DOHH2 (cell line): ENCODE data around the gene SCN7A.

Experiments
- H3F3A ChIP-seq: fragments of 200-600 bp; sonication (generic), shearing (Covaris generic); 2 replicates; pipeline ENCODE4 v1.6.0; 2016; ENCODE audit warnings: antibody characterized with exemption, mild to moderate bottlenecking; ENCODE audit not compliant: control insufficient read depth, insufficient read depth
- H3K27ac ChIP-seq: fragments of 200-600 bp; sonication (generic); 2 replicates; pipeline ENCODE4 v1.5.1; 2014; ENCODE audit warnings: low read depth, mild to moderate bottlenecking, low read length, moderate library complexity
- H3K27me3 ChIP-seq: fragments of 200-600 bp; sonication (generic); 2 replicates; pipeline ENCODE4 v1.6.1; 2014; ENCODE audit warnings: mild to moderate bottlenecking, low read length, mixed read lengths; ENCODE audit not compliant: control insufficient read depth
- H3K36me3 ChIP-seq: fragments of 200-600 bp; sonication (generic); 2 replicates; pipeline ENCODE4 v1.6.1; 2014; ENCODE audit warnings: mild to moderate bottlenecking, low read length, moderate library complexity, mixed read lengths; ENCODE audit not compliant: control insufficient read depth
- H3K4me1 ChIP-seq: fragments of 200-600 bp; sonication (generic); 2 replicates; pipeline ENCODE4 v1.6.1; 2014; ENCODE audit warnings: mild to moderate bottlenecking, low read length, mixed read lengths; ENCODE audit not compliant: control insufficient read depth
- H3K4me2 ChIP-seq: fragments of 200-600 bp; sonication (generic); 2 replicates; pipeline ENCODE4 v1.6.0; 2014; ENCODE audit warnings: mild to moderate bottlenecking, low read length, moderate library complexity
- H3K4me3 ChIP-seq: fragments of 200-600 bp; sonication (generic); 2 replicates; pipeline ENCODE4 v1.5.1; 2014; ENCODE audit warnings: mild to moderate bottlenecking, low read length, mixed read lengths
- H3K79me2 ChIP-seq: fragments of 200-600 bp; sonication (generic); 2 replicates; pipeline ENCODE4 v1.6.1; 2014; ENCODE audit warnings: mild to moderate bottlenecking, low read length, mixed read lengths; ENCODE audit not compliant: control insufficient read depth
- H3K9me2 ChIP-seq: fragments of 200-600 bp; sonication (generic); replicated peaks from 2 replicates; pipeline ENCODE4 v1.6.1; 2014; ENCODE audit warnings: mild to moderate bottlenecking, low read length, mixed read lengths; ENCODE audit not compliant: control insufficient read depth
- H3K9me3 ChIP-seq: fragments of 200-600 bp; sonication (generic); 2 replicates; pipeline ENCODE4 v1.6.1; 2014; ENCODE audit warnings: antibody characterized with exemption, low read length, mixed read lengths; ENCODE audit not compliant: control insufficient read depth, insufficient read depth
- H4K20me1 ChIP-seq: fragments of 200-600 bp; sonication (generic); 2 replicates; pipeline ENCODE4 v1.6.0; 2014; ENCODE audit warnings: low read depth, mild to moderate bottlenecking, antibody characterized with exemption, low read length, moderate library complexity; ENCODE audit not compliant: control insufficient read depth, insufficient read depth
- EZH2phosphoT487 ChIP-seq: fragments of 200-600 bp; sonication (generic); IDR thresholded peaks from 2 replicates; pipeline ENCODE4 v1.6.1; 2017; ENCODE audit warnings: borderline replicate concordance, mild to moderate bottlenecking, antibody characterized with exemption, low read length, moderate library complexity, mixed read lengths
- TF ChIP-seq, protein P1 (sequence below): fragments of 200-600 bp; sonication (generic); IDR thresholded peaks from one replicate; pipeline ENCODE4 v1.5.1; 2014; ENCODE audit warnings: antibody characterized with exemption, mild to moderate bottlenecking, low read depth, low read length; ENCODE audit not compliant: poor library complexity, severe bottlenecking

The SCN7A gene

DNA sequence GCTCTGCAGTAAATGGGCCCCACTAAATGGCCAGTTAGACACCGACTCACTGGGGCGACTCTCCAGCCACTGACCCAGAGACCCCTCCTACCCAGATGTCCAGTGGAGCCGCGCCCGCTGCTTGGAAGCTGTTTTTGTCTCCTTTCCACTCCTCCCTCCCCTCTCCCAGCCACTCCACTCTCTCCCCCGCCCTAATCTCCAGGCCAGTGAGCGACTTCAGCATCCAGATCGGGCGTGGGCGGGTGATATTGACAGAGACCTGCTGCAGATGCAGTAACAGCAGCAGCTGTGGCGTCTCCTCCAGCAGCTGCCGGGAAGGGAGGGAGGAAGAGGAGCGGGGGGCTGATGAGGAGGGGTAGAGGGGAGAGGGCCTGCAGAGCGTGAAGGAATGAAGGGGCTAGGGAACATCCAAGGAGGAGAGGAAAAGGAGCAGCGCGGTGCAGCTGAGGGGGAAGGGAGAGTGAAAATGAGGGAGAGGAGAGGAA, at the start of gene SCN7A:
SCN7A (minus strand) TSS at position 110 of the 485 bp plus-strand sequence. CDS start 16,553 bp downstream, outside the sequence.
- no peak for TF ChIP-seq EZH2phosphoT487
- TF ChIP-seq, protein P1, sequence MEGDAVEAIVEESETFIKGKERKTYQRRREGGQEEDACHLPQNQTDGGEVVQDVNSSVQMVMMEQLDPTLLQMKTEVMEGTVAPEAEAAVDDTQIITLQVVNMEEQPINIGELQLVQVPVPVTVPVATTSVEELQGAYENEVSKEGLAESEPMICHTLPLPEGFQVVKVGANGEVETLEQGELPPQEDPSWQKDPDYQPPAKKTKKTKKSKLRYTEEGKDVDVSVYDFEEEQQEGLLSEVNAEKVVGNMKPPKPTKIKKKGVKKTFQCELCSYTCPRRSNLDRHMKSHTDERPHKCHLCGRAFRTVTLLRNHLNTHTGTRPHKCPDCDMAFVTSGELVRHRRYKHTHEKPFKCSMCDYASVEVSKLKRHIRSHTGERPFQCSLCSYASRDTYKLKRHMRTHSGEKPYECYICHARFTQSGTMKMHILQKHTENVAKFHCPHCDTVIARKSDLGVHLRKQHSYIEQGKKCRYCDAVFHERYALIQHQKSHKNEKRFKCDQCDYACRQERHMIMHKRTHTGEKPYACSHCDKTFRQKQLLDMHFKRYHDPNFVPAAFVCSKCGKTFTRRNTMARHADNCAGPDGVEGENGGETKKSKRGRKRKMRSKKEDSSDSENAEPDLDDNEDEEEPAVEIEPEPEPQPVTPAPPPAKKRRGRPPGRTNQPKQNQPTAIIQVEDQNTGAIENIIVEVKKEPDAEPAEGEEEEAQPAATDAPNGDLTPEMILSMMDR, result no peak
- Histone ChIP-seq H3K9me2 (no peaks in the 10 kb centered on the region), H3K79me2 (no peaks in the 10 kb centered on the region), H3K4me3 (no peak within 1 kb of the TSS), H3F3A (no peaks in the 10 kb centered on the region), H3K4me1 (no peaks in the 10 kb centered on the region), H4K20me1 (no peaks in the 10 kb centered on the region), H3K9me3 (no peaks in the 10 kb centered on the region), H3K27me3 (no peaks in the 10 kb centered on the region), H3K36me3 (no peaks in the 10 kb centered on the region), H3K4me2 (no peak within 1 kb of the TSS), H3K27ac (no peak within 1 kb of the TSS)

DNA sequence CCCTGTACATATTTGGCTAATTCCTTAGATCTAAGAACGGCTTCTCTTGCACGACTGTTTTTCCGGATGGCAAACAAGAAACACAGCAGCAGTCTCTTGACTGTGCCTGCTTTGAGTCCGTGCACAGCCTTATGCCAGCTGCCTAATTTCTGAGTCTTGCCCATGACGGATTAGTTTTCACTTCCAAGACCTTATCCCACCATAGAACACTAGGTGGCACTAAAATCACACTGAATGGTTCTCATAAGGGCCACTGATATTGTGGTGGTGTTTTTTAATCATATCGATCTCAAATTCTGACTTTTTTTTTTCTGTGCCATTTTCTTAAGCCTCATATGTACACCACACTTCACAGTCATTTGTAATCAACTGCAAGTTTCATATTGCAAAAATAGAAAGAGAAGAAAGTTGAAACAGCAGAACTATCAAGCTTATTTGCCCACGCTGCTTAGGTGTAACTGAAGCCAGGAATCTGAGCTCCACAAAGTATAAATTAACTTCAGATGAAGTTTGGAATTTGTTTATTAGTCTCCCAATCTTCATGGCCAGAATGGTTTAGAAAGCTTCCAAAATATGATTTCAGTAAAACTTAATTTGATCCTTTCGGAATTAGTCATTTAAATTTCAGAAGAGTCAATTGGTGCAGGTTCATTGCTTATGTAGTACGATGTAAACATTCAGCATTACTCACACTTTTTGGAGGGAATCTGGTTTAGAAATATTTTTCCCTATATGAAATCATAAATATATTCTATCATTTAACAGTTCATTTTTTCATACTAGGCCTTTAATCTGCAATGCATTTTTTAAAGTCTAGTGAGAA, 45.5 kb upstream of the SCN7A start:
- Histone ChIP-seq H3K4me2 (no peak overlapping the region), H3K9me2 (no peaks in the 10 kb centered on the region), H3K79me2 (no peaks in the 10 kb centered on the region), H3K36me3 (no peaks in the 10 kb centered on the region), H4K20me1 (no peaks in the 10 kb centered on the region), H3K9me3 (no peaks in the 10 kb centered on the region), H3F3A (no peaks in the 10 kb centered on the region), H3K27ac (no peak overlapping the region), H3K4me3 (no peak overlapping the region), H3K27me3 (no peaks in the 10 kb centered on the region), H3K4me1 (no peaks in the 10 kb centered on the region)
- TF ChIP-seq EZH2phosphoT487, result no peak
- TF ChIP-seq, protein P1, result peak; percentile 81

DNA sequence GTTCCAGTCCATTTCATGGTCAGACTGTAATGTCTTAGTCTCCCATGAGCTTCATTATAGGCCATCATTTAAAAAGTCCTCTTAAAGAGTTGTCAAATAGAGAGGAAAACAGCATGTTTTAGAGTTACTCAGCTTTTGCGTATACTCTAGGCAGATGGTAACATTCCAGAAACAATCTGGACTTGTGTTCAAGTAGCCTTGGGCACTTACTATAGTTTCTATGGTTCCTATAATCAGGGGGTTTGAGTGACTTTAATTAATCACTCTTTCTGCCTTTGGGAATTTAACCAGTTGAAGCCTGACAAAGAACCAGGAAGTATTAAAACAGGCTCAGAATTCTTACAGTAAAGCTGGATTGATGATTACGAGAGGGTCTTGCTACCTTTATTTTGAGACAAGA, 42.1 kb upstream of the SCN7A start:
- H4K20me1 ChIP-seq, result no peaks in the 10 kb centered on the region
- no peaks in the 10 kb centered on the region for H3K27me3 ChIP-seq
- no peak for TF ChIP-seq EZH2phosphoT487
- TF ChIP-seq, protein P1, result no peak
- H3K4me2 ChIP-seq, result no peak overlapping the region
- no peaks in the 10 kb centered on the region for H3F3A ChIP-seq
- no peak overlapping the region for H3K27ac ChIP-seq
- H3K4me1 ChIP-seq, result no peaks in the 10 kb centered on the region
- H3K9me2 ChIP-seq, result no peaks in the 10 kb centered on the region
- H3K4me3 ChIP-seq, result no peak overlapping the region
- H3K9me3 ChIP-seq, result no peaks in the 10 kb centered on the region
- H3K79me2 ChIP-seq, result no peaks in the 10 kb centered on the region
- no peaks in the 10 kb centered on the region for H3K36me3 ChIP-seq
